Astrocyte of the spinal cord (primary cell): ENCODE results near the gene GALNTL6.

Experiments
- DNase-seq: peaks from one replicate; pipeline ENCODE4 v3.0.0; 2011; ENCODE audit warnings: low read depth, low spot score
- H3K4me3 ChIP-seq: 2 replicates; pipeline ENCODE4 v1.5.1; 2011; ENCODE audit warnings: low read depth, mild to moderate bottlenecking, low read length, moderate library complexity
- in situ Hi-C: cut with HindIII; loops from 2 replicates; pipeline ENCODE4 v1.10.0; 2017; ENCODE audit warnings: low sequenced_read_pairs
- TF ChIP-seq, protein P1 (sequence below): IDR thresholded peaks from 2 replicates; pipeline ENCODE4 v1.5.1; 2012; ENCODE audit warnings: low read depth, mild to moderate bottlenecking, low read length, inconsistent platforms

Gene GALNTL6

DNA sequence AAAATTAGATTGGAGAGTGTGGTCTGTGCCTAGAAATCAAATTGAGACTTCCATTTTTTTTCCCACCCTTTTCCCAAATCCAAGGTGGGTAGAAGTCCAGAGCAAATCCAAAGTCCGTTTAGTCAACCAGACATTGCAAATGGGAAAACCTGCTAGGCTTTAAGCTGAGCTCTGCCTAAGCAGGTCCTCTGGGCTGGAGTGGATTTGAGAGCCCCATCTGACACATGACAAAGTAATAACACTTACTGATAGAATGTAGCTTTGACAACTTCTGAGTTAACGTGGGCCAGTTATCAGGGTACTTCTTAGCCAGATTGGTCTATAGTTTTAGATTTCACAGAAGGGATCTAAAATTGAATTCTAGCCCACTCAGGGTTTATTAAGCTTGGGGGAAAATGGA lies 242.3 kb downstream of the GALNTL6 start:
- no peak for DNase-seq
- TF ChIP-seq, protein P1, sequence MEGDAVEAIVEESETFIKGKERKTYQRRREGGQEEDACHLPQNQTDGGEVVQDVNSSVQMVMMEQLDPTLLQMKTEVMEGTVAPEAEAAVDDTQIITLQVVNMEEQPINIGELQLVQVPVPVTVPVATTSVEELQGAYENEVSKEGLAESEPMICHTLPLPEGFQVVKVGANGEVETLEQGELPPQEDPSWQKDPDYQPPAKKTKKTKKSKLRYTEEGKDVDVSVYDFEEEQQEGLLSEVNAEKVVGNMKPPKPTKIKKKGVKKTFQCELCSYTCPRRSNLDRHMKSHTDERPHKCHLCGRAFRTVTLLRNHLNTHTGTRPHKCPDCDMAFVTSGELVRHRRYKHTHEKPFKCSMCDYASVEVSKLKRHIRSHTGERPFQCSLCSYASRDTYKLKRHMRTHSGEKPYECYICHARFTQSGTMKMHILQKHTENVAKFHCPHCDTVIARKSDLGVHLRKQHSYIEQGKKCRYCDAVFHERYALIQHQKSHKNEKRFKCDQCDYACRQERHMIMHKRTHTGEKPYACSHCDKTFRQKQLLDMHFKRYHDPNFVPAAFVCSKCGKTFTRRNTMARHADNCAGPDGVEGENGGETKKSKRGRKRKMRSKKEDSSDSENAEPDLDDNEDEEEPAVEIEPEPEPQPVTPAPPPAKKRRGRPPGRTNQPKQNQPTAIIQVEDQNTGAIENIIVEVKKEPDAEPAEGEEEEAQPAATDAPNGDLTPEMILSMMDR = no peak
- in situ Hi-C loops = no loop called here
- no peak overlapping the region for H3K4me3 ChIP-seq

DNA sequence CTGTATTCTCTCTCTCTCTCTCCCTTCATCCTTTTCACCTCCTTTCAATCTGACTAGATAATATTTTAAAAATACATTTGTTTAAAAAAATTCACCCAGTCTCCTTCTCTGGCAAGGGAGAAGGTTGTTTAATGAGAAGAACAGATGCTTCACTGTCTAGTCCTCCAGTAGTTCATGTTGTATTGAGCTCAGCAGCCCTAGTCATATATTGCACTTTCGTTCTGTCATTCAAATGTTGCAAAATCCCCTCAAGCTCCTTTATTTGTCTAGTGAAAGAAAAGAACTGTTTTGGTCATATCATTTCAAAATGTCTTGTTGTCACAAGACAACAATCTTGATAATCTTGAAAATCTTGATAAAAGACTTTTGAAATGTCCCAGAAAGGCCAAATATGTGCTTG lies 248.0 kb downstream of the GALNTL6 start:
- TF ChIP-seq, protein P1 = no peak
- no peak overlapping the region for H3K4me3 ChIP-seq
- in situ Hi-C loops = no loop called here
- no peak for DNase-seq

DNA sequence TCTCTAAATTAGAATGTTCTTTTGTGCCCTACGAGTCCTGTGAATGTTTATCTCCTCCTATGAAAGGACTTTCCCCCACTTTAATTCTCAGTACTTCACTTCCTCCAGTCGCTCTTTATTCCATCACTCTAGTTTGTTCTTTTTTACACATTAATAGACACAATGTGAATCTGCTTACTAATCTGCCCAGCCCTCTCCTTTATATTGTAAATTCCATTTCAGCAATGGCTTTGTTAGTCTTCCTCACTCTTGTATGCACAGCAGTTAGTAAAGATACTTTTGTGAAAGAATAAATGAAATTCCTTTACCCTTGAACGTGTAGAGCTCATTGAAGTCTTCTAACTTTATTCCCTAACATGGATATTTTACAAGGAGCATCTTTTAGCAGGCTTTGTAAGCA lies 255.3 kb downstream of the GALNTL6 start:
- no peak overlapping the region for H3K4me3 ChIP-seq
- TF ChIP-seq, protein P1 = no peak
- in situ Hi-C loops = no loop called here
- DNase-seq = no peak

DNA sequence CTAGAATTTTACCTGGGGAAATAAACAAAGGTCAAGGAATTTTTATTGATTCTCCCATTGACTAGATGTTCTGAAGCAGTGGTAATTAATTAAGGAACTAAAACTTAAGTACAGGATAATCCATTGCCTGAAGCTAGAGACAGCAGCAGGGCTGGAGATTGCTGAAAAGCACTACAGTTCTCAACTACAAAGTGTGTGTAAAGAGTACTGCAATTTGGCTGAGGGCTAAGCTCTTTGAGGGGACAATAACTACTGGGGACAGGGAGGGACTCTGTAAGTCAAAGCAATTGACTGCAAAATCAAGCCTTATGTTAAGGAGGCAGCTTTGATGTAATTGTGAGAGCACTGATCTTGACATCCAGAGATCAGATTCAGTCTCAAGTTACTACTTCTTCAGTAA lies 260.4 kb downstream of the GALNTL6 start:
- in situ Hi-C loops = no loop called here
- no peak for DNase-seq
- TF ChIP-seq, protein P1 = no peak
- no peak overlapping the region for H3K4me3 ChIP-seq

DNA sequence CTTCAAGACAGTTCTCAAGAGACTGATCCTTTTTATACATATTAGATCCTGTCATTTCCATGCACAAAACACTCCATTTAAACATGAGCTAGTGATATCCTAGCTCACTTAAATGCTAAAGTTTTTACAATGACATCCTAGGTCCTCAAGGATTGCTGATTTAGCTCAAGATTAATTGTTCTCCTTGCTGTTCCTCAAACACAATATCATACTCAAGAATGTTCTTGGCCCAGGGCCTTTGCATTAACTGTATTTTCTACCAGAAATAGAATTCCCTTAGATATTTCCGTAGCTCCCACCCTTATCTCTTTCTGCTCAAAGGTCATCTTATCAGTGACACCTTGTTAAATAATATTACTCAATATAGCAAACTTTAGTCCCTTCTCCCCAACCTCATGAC lies 270.1 kb downstream of the GALNTL6 start:
- DNase-seq = no peak
- no peak overlapping the region for H3K4me3 ChIP-seq
- TF ChIP-seq, protein P1 = no peak
- in situ Hi-C loops = no loop called here

DNA sequence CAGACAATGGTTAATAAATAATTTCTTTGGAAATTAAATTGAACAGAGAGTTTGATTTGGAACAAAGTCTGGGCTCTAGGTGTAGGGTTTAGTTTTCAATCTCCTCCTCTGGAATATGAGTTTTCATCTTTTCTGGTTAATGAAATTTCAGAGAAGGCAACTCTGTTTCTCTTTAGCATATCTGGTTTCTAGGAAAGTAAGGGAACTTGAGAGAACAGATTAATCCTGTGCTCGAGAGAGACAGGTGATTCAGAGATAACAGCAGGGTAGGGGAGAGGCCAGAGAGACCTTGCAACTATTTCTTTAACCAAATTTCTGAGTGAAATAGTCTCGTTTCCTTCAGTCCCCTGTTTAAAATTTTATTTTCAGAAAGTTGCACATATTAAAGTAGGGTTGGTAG lies 275.4 kb downstream of the GALNTL6 start:
- TF ChIP-seq, protein P1 = no peak
- no peak for DNase-seq
- in situ Hi-C loops = no loop called here
- no peak overlapping the region for H3K4me3 ChIP-seq

DNA sequence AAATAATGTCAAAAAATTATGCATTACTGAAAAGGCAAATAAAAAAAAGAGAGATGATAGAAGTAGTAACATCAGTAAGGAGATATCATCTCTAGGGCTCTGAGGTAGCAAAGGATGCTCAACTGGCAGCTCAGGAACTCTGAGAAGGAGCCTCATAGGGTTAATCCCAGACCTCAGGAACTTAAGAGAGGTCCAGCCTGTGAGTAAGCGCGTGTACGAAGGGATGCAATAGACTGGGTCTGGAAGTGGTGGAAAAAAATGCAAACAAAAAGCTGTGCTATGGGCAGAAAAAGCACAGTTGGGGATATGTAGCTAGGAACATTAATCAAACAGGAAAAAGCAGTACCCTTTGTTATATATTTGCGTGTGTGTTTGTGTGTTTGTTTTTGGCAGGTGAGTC lies 282.0 kb downstream of the GALNTL6 start:
- in situ Hi-C loops = no loop called here

More for the DNA sequence above, 282.0 kb downstream of the GALNTL6 start:
- no peak overlapping the region for H3K4me3 ChIP-seq
- TF ChIP-seq, protein P1 = no peak
- DNase-seq = no peak
